ENCODE measurements around the gene ABCA9.
"Not testable (repeated sequence)": the region's sequence is repeated elsewhere in the genome, so short reads cannot be mapped to it uniquely, and the experiment has no call there.

The ABCA9 gene

DNA sequence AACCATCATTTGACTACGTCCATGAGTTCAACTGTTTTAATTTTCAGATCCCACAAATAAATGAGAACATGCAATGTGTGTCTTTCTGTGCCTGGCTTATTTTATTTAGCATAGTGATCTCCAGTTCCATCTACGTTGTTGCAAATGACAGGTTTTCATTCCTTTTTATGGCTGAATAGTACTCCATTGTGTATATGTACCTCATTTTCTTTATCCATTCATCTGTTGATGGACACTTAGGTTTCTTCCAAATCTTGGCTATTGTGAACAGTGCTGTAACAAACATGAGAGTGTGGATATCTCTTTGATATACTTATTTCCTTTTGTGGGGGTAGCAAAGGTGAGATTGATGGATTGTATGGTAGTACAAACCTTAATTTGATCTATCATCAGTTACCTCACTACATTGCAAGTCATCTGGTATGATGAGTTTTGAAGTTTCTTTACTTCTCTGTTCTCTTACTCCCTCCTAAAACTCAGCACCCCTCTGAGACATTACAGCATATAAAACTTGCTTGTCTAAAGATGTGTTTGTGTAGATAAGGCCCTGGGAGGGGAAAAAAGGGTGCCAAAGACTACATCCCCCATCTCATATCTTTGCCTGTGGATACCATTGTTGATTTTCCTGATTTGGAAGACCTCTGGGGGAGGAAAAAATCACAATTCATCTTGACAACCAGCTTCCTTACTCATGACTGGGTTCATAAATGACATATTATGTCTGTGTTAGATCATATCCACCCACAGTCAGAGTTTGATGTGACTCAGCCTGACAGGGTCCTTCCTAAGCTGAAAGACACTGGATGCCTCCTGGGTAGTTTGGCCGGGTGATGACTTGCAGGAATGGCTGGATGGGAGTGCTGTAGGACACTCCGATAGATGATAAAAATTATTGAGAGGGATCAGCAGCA lies 47.6 kb downstream of the ABCA9 start:
- H3K36me3 Mint-ChIP-seq, result no peaks in the 10 kb centered on the region
- H3K9me3 Mint-ChIP-seq, result no peaks in the 10 kb centered on the region
- H3K4me1 Mint-ChIP-seq, result no peaks in the 10 kb centered on the region

DNA sequence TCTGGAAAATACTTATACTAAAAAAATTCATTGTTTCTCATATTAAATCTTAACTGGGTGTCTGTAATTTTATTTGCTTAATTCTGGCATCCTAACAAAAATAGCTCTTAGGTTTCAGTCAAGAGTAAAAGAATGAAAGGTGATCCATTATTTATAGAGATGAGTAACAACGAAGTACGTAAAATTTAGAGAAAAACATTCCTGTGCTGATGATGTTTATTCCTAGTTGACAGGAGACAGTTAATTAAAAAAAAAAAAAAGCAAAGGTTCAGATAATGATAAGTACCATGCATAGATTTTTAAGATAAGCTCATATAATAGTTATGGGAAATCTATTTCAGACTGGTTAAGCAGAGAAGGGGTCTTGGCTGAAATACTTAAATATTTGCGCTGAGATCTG lies 50.8 kb downstream of the ABCA9 start:
- Mint-ChIP-seq H3K9me3 (peaks cover 4% of the 10 kb centered on the region), H3K27me3 (peaks cover 9% of the 10 kb centered on the region), H3K4me1 (no peaks in the 10 kb centered on the region), H3K36me3 (no peaks in the 10 kb centered on the region), H3K4me3 (no peak overlapping the region), H3K27ac (no peak overlapping the region)

More for the DNA sequence above, 47.6 kb downstream of the ABCA9 start:
- Mint-ChIP-seq H3K4me3 (no peak overlapping the region), H3K27ac (no peak overlapping the region), H3K27me3 (peaks cover 6% of the 10 kb centered on the region)

DNA sequence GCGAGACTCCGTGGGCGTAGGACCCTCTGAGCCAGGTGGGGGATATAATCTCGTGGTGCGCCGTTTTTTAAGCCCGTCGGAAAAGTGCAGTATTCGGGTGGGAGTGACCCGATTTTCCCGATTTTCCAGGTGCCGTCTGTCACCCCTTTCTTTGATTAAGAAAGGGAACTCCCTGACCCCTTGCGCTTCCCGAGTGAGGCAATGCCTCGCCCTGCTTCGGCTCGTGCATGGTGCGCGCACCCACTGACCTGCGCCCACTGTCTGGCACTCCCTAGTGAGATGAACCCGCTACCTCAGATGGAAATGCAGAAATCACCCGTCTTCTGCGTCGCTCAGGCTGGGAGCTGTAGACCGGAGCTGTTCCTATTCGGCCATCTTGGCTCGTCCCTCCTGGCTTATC lies 56.0 kb downstream of the ABCA9 start:
- H3K27me3 Mint-ChIP-seq, H3K27ac Mint-ChIP-seq, H3K9me3 Mint-ChIP-seq, H3K4me3 Mint-ChIP-seq, H3K36me3 Mint-ChIP-seq, H3K4me1 Mint-ChIP-seq: not testable (repeated sequence)

DNA sequence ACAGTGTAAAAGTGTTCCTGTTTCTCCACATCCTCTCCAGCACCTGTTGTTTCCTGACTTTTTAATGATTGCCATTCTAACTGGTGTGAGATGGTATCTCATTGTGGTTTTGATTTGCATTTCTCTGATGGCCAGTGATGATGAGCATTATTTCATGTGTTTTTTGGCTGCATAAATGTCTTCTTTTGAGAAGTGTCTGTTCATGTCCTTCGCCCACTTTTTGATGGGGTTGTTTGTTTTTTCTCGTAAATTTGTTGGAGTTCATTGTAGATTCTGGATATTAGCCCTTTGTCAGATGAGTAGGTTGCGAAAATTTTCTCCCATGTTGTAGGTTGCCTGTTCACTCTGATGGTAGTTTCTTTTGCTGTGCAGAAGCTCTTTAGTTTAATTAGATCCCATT lies 61.0 kb downstream of the ABCA9 start:
- not testable (repeated sequence) for H3K4me3 Mint-ChIP-seq, H3K9me3 Mint-ChIP-seq, H3K36me3 Mint-ChIP-seq, H3K4me1 Mint-ChIP-seq, H3K27me3 Mint-ChIP-seq, H3K27ac Mint-ChIP-seq

DNA sequence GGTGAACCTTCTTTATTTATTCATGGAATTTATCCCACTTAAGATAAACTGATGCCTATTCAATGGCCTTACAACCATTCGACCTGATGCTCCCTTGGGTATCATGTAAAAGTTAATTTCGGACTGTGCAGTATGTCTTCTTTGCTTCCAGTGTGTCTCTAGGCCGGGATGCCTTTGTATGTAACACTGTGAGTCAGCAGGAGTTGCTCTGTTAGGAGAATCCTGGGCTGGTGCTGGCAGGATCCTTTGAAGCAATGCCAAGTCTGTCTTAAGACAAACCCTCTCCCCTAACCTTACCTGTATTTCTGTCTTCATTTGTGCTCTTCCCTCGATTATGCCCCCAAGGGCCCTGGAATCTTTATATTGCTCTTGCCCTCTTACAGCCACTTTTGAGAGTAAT lies 67.6 kb downstream of the ABCA9 start:
- no peaks in the 10 kb centered on the region for H3K9me3 Mint-ChIP-seq
- H3K27me3 Mint-ChIP-seq, result no peaks in the 10 kb centered on the region
- no peaks in the 10 kb centered on the region for H3K4me1 Mint-ChIP-seq
- no peak overlapping the region for H3K4me3 Mint-ChIP-seq
- H3K36me3 Mint-ChIP-seq, result no peaks in the 10 kb centered on the region
- no peak overlapping the region for H3K27ac Mint-ChIP-seq

DNA sequence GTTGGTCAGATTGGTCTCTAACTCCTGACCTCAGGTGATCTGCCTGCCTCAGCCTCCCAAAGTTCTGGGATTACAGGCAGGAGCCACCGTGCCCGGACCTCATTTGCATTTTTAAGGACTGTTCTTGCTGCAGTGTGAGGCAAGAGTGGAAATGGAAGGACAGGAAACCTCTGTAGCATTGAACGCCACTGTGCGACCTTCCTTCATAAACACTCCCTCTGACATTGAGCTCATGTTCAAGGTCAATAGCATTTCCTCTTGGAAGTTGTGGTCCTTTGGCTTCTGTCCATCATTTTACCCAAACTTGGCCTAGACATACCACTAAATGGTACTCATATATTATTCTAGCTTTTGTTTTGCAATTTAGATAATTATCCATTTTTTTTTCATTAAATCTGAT lies 72.8 kb downstream of the ABCA9 start:
- no peaks in the 10 kb centered on the region for H3K9me3 Mint-ChIP-seq
- no peaks in the 10 kb centered on the region for H3K36me3 Mint-ChIP-seq
- no peaks in the 10 kb centered on the region for H3K27me3 Mint-ChIP-seq
- no peak overlapping the region for H3K27ac Mint-ChIP-seq
- H3K4me3 Mint-ChIP-seq, result no peak overlapping the region
- no peaks in the 10 kb centered on the region for H3K4me1 Mint-ChIP-seq

- Mint-ChIP-seq H3K4me3 (no peak overlapping the region), H3K4me1 (no peaks in the 10 kb centered on the region), H3K27me3 (peaks cover 6% of the 10 kb centered on the region), H3K27ac (no peak overlapping the region), H3K9me3 (no peaks in the 10 kb centered on the region), H3K36me3 (no peaks in the 10 kb centered on the region)
Observed at GRCh38 chr17:68981288-68981687, 79.4 kb downstream of the ABCA9 start.

- peaks cover 6% of the 10 kb centered on the region for H3K27me3 Mint-ChIP-seq
- no peak overlapping the region for H3K4me3 Mint-ChIP-seq
- no peaks in the 10 kb centered on the region for H3K9me3 Mint-ChIP-seq
- no peaks in the 10 kb centered on the region for H3K4me1 Mint-ChIP-seq
- no peaks in the 10 kb centered on the region for H3K36me3 Mint-ChIP-seq
- no peak overlapping the region for H3K27ac Mint-ChIP-seq
Observed at GRCh38 chr17:68973098-68973846, 87.5 kb downstream of the ABCA9 start.

DNA sequence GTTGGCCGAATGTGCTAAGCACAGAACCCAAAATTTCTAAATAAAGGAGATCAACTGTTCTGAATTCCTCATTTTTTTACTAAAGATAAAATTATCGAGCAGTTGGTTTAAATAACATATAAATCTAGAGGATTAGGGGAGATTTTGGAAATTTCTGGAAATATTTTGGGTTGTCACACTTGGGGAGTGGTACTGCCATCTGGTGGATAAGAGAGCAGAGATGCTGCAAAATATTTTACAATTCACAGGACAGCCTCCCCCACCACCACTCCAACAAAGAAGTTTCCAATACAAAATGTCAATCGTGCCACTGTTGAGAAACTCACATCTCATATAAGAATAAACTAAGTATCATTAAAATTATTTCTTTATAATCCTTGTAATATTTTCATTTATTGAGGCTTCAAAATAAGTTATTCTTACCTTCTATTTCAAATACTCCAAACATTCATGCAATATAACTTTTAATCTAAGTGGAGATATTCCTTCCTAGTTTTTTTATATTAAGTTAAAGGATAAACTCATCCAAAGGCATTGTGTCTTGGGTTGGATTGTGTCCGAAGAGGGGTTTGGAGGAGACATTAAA lies 88.5 kb downstream of the ABCA9 start:
- no peak overlapping the region for H3K4me3 Mint-ChIP-seq
- H3K36me3 Mint-ChIP-seq, result no peaks in the 10 kb centered on the region
- no peaks in the 10 kb centered on the region for H3K9me3 Mint-ChIP-seq
- no peak overlapping the region for H3K27ac Mint-ChIP-seq
- H3K27me3 Mint-ChIP-seq, result peaks cover 3% of the 10 kb centered on the region
- no peaks in the 10 kb centered on the region for H3K4me1 Mint-ChIP-seq

DNA sequence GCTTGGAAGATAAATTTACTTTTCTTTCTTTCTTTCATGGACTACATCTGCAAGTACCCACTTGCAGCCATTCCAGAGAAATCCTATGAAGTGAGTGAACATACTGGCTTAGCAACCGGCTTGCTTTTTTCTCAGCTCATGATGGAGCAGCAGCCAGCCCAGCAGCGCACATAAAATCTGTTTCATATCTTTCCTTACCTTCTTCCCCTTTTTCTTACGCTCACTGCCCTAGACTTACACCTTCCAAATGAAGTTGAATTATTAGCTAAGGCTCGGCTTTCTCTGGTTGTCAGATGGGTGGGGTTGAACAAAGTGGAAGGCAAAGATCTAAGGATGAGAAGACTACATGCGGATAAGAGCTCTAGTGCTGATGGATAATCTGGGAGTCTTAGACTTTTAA lies 91.6 kb downstream of the ABCA9 start:
- Mint-ChIP-seq H3K4me3 (no peak overlapping the region), H3K27ac (no peak overlapping the region), H3K36me3 (no peaks in the 10 kb centered on the region), H3K9me3 (no peaks in the 10 kb centered on the region), H3K27me3 (no peaks in the 10 kb centered on the region), H3K4me1 (no peaks in the 10 kb centered on the region)

DNA sequence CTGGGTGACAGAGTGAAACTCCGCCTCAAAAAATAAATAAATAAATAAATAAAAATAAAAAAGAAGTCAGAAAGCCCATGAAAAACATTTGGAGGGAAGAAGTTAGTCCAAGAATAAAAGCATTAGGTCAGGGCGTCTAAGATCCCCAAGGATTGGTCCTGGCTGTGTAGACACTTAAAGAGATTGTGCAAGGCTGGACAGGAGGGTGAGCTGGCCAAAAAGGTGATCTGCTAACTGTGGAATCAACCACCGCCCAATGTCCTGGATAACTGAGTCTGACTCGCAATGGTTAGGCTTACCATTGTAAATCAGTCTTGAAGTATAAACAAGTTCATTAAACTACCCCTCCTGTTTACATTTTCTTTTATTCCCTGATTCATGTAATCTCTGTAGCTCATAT lies 96.8 kb downstream of the ABCA9 start:
- Mint-ChIP-seq H3K27ac (no peak overlapping the region), H3K4me3 (no peak overlapping the region), H3K27me3 (peaks cover 2% of the 10 kb centered on the region), H3K9me3 (no peaks in the 10 kb centered on the region), H3K36me3 (no peaks in the 10 kb centered on the region), H3K4me1 (no peaks in the 10 kb centered on the region)

GRCh38 chr17:68961214-68961882 lies 99.4 kb downstream of the ABCA9 start:
- Mint-ChIP-seq H3K36me3 (no peaks in the 10 kb centered on the region), H3K4me1 (no peaks in the 10 kb centered on the region), H3K27ac (no peak overlapping the region), H3K27me3 (peaks cover 4% of the 10 kb centered on the region), H3K4me3 (no peak overlapping the region), H3K9me3 (no peaks in the 10 kb centered on the region)

GRCh38 chr17:68959117-68959516 lies 101.6 kb downstream of the ABCA9 start:
- H3K27ac Mint-ChIP-seq, H3K4me1 Mint-ChIP-seq, H3K9me3 Mint-ChIP-seq, H3K4me3 Mint-ChIP-seq, H3K27me3 Mint-ChIP-seq, H3K36me3 Mint-ChIP-seq: not testable (repeated sequence)

DNA sequence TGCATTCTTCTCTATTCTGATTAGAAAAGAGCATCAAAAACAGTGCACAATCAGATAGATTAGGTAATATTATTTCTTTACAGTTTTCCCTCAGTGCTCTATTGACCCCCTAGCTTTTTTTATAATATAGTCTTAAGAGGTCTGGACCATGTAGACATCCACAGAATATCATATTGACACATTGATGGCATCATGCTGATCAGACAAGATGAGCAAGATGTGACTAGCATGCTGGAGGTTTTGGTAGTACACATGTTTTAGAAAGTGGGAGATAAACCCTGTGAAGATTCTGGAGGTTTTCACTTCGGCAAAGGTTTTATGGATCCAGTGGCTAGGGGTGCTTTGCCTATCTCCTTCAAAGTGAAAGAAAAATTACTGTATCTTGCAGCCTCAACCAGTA lies 102.8 kb downstream of the ABCA9 start:
- peaks cover 4% of the 10 kb centered on the region for H3K27me3 Mint-ChIP-seq
- no peak overlapping the region for H3K27ac Mint-ChIP-seq
- no peaks in the 10 kb centered on the region for H3K36me3 Mint-ChIP-seq
- no peak overlapping the region for H3K4me3 Mint-ChIP-seq
- H3K9me3 Mint-ChIP-seq, result no peaks in the 10 kb centered on the region
- no peaks in the 10 kb centered on the region for H3K4me1 Mint-ChIP-seq

GRCh38 chr17:68955181-68955841 lies 105.4 kb downstream of the ABCA9 start, which contains the start of gene ABCA8:
Gene ABCA8, minus strand, starts transcription at chr17:68955392. Its CDS starts 13,358 bp downstream, at chr17:68942034.
- Mint-ChIP-seq H3K36me3 (no peaks in the 10 kb centered on the region), H3K4me3 (no peak within 1 kb of the TSS), H3K4me1 (no peaks in the 10 kb centered on the region), H3K27ac (no peak within 1 kb of the TSS), H3K9me3 (no peaks in the 10 kb centered on the region), H3K27me3 (peaks cover 4% of the 10 kb centered on the region)

Measured in activated naive CD4-positive, alpha-beta T cell treated with anti-CD3 and anti-CD28 coated beads, Interleukin-2, amount 50 U/mL, for 24 hours (primary cell).